ENCODE measurements around the gene CAMK2B.

DNA sequence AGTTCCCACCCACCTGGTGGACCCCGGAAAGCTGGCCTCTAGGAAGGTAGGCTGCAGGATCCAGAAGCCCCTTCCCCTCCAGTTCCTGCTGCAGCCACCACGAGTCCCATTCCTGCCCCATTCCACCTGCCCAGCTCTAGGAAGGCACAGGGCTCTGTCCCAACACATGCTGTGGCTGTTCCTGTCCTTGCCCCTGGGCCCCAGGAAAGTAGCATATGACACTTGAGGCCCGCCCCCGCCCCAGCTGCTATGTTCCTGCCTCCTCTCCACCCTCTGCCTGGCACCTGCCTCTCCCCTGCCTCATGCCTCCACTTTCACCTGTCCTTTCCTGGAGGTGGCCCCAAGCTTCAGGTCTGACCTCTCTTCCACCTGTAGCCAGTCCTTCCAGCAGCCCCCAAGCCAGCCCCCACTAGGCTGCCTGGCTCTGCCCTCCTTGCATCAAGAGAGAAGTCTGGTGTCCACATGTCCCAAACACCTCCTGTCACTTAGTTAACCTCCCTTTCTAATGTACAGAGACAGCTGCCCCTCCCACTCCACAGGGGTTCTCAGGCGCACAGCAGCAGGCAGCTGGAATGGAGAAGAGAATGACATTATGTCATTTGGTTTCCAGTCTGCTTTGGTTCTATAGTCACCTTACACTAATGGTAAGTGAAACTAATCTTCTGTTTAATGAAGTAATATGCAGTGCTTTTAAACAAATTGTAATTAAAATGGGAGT, 101.9 kb downstream of the CAMK2B start:
- TF ChIP-seq POLR2A (IDR thresholded peaks at IDR 0.05) = no peak
- TF ChIP-seq, protein P1, sequence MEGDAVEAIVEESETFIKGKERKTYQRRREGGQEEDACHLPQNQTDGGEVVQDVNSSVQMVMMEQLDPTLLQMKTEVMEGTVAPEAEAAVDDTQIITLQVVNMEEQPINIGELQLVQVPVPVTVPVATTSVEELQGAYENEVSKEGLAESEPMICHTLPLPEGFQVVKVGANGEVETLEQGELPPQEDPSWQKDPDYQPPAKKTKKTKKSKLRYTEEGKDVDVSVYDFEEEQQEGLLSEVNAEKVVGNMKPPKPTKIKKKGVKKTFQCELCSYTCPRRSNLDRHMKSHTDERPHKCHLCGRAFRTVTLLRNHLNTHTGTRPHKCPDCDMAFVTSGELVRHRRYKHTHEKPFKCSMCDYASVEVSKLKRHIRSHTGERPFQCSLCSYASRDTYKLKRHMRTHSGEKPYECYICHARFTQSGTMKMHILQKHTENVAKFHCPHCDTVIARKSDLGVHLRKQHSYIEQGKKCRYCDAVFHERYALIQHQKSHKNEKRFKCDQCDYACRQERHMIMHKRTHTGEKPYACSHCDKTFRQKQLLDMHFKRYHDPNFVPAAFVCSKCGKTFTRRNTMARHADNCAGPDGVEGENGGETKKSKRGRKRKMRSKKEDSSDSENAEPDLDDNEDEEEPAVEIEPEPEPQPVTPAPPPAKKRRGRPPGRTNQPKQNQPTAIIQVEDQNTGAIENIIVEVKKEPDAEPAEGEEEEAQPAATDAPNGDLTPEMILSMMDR (IDR thresholded peaks at IDR 0.05) = no peak

Data from esophagus squamous epithelium (tissue), 4 donors.